Measurements from ENCODE around the gene TMEM9B.

Gene TMEM9B

GRCh38 chr11:8930456-8931175 is 33.6 kb downstream of the TMEM9B start:
- no peak for FAIRE-seq

GRCh38 chr11:8928981-8929615 is 35.1 kb downstream of the TMEM9B start:
- DNase-seq (ENCODE audit: low spot score), result no peak
- no peak for FAIRE-seq

More at GRCh38 chr11:8930456-8931175, 33.6 kb downstream of the TMEM9B start:
- DNase-seq (ENCODE audit: low spot score), result no peak

- FAIRE-seq (no peak), DNase-seq (ENCODE audit: low spot score) (no peak)
Measured at GRCh38 chr11:8928205-8928604, 36.0 kb downstream of the TMEM9B start.

GRCh38 chr11:8927233-8927632 is 37.0 kb downstream of the TMEM9B start:
- DNase-seq (ENCODE audit: low spot score) (no peak), FAIRE-seq (no peak)

- DNase-seq (ENCODE audit: low spot score), result no peak
- no peak for FAIRE-seq
Measured at GRCh38 chr11:8926236-8926635, 38.0 kb downstream of the TMEM9B start.

- DNase-seq (ENCODE audit: low spot score) (no peak), FAIRE-seq (no peak)
Measured at GRCh38 chr11:8925711-8926110, 38.5 kb downstream of the TMEM9B start.

- no peak for FAIRE-seq
- no peak for DNase-seq (ENCODE audit: low spot score)
Measured at GRCh38 chr11:8922691-8923090, 41.6 kb downstream of the TMEM9B start.

- DNase-seq (ENCODE audit: low spot score) (peak; percentile 62), FAIRE-seq (peak; percentile 83)
Measured at GRCh38 chr11:8917157-8917825, 47.0 kb downstream of the TMEM9B start.

- FAIRE-seq, result no peak
Measured at GRCh38 chr11:8914661-8915018, 49.6 kb downstream of the TMEM9B start.

GRCh38 chr11:8913961-8914660 is 50.1 kb downstream of the TMEM9B start:
- DNase-seq (ENCODE audit: low spot score), result no peak
- FAIRE-seq, result no peak

More at GRCh38 chr11:8914661-8915018, 49.6 kb downstream of the TMEM9B start:
- no peak for DNase-seq (ENCODE audit: low spot score)

GRCh38 chr11:8911029-8911823 is 53.0 kb downstream of the TMEM9B start, which contains the start of gene AKIP1:
AKIP1 (plus strand) TSS chr11:8911189; CDS start chr11:8911450, 261 bp downstream.
- FAIRE-seq (no peak), DNase-seq (ENCODE audit: low spot score) (peak; percentile 86)

- no peak for FAIRE-seq
Measured at GRCh38 chr11:8910649-8911026, 53.6 kb downstream of the TMEM9B start.

GRCh38 chr11:8908099-8908498 is 56.1 kb downstream of the TMEM9B start:
- FAIRE-seq, result no peak
- DNase-seq (ENCODE audit: low spot score), result no peak

More at GRCh38 chr11:8910649-8911026, 53.6 kb downstream of the TMEM9B start:
- no peak for DNase-seq (ENCODE audit: low spot score)

- DNase-seq (ENCODE audit: low spot score) (no peak), FAIRE-seq (no peak)
Measured at GRCh38 chr11:8907116-8907515, 57.1 kb downstream of the TMEM9B start.

- FAIRE-seq (no peak), DNase-seq (ENCODE audit: low spot score) (no peak)
Measured at GRCh38 chr11:8905528-8906165, 58.6 kb downstream of the TMEM9B start.

- no peak for FAIRE-seq
- no peak for DNase-seq (ENCODE audit: low spot score)
Measured at GRCh38 chr11:8899119-8899753, 65.0 kb downstream of the TMEM9B start.
